Activated naive CD8-positive, alpha-beta T cell (primary cell): ENCODE results near the gene PRDM9.
"Not testable (repeated sequence)": the region's sequence is repeated elsewhere in the genome, so short reads cannot be mapped to it uniquely, and the experiment has no call there.

Experiments used
- H3K27ac Mint-ChIP-seq: one replicate; pipeline ENCODE4 v1.8.0; 2021; ENCODE audit warnings: mixed read lengths
- H3K27me3 Mint-ChIP-seq: one replicate; pipeline ENCODE4 v1.8.0; 2021; ENCODE audit warnings: mixed read lengths
- H3K36me3 Mint-ChIP-seq: one replicate; pipeline ENCODE4 v1.8.0; 2021; ENCODE audit warnings: mixed read lengths
- H3K4me1 Mint-ChIP-seq: one replicate; pipeline ENCODE4 v1.8.0; 2021; ENCODE audit warnings: low read depth, mixed read lengths
- H3K4me3 Mint-ChIP-seq: one replicate; pipeline ENCODE4 v1.8.0; 2021; ENCODE audit warnings: mild to moderate bottlenecking, mixed read lengths
- H3K9me3 Mint-ChIP-seq: one replicate; pipeline ENCODE4 v1.8.0; 2021; ENCODE audit warnings: low read depth, mixed read lengths

The PRDM9 gene

DNA sequence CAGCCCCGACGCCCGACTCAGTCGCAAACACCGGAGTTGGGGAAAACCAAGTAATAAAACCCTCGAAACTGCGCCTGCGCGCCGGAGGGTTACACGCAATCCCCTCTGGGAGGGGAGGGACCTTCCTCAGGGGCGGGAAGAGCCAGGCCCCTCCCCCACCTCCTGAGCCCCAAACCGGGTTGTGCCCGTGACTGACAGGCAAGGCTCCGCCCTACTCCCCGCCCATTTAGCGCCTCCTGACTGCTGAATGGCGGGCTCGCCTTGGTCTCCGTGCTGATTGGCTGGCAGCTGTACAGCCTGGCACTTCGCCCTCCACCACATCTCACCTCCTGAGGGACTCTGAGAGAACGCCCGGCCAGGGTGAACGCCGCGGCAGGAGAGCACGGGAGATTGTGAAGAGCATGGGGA, at the start of gene PRDM9:
Gene PRDM9 (plus strand): TSS at position 332 of the 408 bp plus-strand sequence. CDS start 1,425 bp downstream, outside the sequence.
- no peaks in the 10 kb centered on the region for H3K36me3 Mint-ChIP-seq
- no peak within 1 kb of the TSS for H3K4me3 Mint-ChIP-seq
- H3K27me3 Mint-ChIP-seq, result no peaks in the 10 kb centered on the region
- no peaks in the 10 kb centered on the region for H3K4me1 Mint-ChIP-seq
- no peak within 1 kb of the TSS for H3K27ac Mint-ChIP-seq
- H3K9me3 Mint-ChIP-seq, result peaks cover 17% of the 10 kb centered on the region

DNA sequence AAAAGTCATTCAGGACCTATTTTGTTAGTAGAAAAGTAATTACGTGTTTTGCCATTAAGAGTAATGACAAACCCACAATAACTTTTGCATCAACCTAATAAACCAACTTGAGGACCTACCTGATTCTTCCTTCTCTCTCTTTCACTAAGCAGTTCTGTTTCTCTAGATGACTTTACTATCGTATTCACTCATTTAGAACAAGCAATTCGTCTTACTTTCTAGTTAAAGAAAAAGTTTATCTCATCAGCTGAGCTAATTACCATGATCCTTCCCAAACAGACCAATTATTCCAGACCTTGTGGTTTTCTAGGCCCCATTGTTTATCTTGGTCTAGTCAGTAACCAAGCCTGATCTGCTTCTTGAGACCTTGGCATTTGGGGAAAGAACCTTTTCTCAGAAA, 49.6 kb upstream of the PRDM9 start:
- H3K27me3 Mint-ChIP-seq, result no peaks in the 10 kb centered on the region
- no peak overlapping the region for H3K27ac Mint-ChIP-seq
- peaks cover 13% of the 10 kb centered on the region for H3K9me3 Mint-ChIP-seq
- H3K4me1 Mint-ChIP-seq, result no peaks in the 10 kb centered on the region
- H3K4me3 Mint-ChIP-seq, result no peak overlapping the region
- H3K36me3 Mint-ChIP-seq, result no peaks in the 10 kb centered on the region

DNA sequence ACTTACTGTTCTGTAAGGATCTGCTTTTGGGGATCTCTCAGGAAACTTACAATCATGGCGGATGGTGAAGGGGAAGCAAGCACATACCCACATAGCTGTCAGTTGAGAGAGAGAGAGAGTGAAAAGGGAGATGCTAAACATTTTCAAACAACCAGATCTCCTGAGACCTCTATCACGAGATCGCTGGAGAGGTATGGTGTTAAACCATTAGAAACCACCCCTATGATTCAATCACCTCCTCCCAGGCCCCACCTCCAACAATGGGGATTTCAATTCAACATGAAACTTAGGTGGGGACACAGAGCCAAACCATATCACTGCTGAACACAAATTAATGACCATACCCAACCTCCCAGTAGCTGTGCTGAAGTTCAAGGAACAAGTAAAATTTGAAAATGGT, 48.2 kb upstream of the PRDM9 start:
- Mint-ChIP-seq H3K36me3 (no peaks in the 10 kb centered on the region), H3K4me1 (no peaks in the 10 kb centered on the region), H3K27ac (no peak overlapping the region), H3K27me3 (no peaks in the 10 kb centered on the region), H3K4me3 (no peak overlapping the region), H3K9me3 (peaks cover 17% of the 10 kb centered on the region)

DNA sequence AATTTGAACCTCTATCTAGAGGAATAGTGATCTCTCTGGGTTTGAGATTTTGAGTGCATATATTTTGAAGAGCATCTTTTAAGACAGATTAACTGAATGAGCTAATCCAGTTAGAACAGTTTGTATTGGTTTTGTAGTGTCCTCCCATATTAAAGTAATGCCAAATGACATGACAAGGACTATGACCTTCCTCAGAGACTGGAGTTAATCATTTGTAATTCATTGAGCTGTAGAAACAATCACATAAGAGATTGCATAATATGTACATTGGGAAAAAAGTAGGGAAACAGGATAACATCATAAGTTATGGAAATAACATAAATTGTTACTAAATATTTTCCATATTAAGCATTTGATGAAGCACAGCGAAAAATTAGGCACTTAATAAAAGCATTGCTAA, 45.8 kb upstream of the PRDM9 start:
- Mint-ChIP-seq H3K36me3 (no peaks in the 10 kb centered on the region), H3K4me3 (no peak overlapping the region), H3K27me3 (no peaks in the 10 kb centered on the region), H3K9me3 (peaks cover 9% of the 10 kb centered on the region), H3K27ac (no peak overlapping the region), H3K4me1 (no peaks in the 10 kb centered on the region)

DNA sequence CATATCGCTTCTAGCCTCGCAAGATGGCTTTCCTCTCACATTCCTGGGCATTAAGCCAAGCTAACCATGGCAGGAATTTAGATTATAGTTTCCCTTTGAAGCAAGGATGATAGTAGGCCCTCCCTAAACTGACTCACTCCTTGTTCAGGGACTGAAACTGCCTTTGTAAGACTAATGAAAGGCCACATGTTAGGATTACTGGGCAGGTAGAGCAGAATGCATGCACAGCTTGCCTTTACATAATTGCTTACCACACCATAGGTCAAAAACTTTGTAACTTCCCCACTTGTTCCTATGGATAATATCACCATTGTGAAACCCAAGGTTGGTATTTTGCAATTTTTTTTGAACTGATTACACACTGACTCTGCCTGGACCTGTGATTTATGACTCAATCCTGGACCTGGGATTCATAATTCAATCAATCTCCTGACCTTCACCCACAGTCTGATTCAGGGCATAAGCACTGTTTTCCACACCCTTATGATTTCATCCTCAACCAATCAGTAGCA, 41.0 kb upstream of the PRDM9 start:
- H3K4me3 Mint-ChIP-seq, result no peak overlapping the region
- H3K27me3 Mint-ChIP-seq, result no peaks in the 10 kb centered on the region
- H3K9me3 Mint-ChIP-seq, result peaks cover 8% of the 10 kb centered on the region
- no peak overlapping the region for H3K27ac Mint-ChIP-seq
- H3K4me1 Mint-ChIP-seq, result no peaks in the 10 kb centered on the region
- H3K36me3 Mint-ChIP-seq, result no peaks in the 10 kb centered on the region

DNA sequence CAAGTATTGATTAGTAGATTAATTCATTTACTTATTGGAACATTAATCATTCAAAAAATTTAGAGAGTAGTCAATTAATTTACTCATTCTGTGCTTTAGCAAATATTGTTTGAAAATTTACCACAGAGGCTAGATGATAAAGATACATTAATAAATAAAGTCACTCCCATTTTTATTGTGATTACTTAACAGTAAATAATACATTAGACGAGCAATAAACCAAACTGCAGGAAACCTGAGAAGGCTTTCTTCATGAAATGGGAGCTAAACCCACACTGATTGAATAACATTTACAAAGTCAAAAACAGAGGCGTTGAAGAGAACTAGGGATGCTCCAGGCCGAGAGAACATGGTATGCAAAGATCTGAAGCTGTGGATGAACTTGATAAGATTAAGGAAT, 38.8 kb upstream of the PRDM9 start:
- Mint-ChIP-seq H3K27me3 (no peaks in the 10 kb centered on the region), H3K4me1 (no peaks in the 10 kb centered on the region), H3K27ac (no peak overlapping the region), H3K4me3 (no peak overlapping the region), H3K36me3 (no peaks in the 10 kb centered on the region), H3K9me3 (peaks cover 4% of the 10 kb centered on the region)

DNA sequence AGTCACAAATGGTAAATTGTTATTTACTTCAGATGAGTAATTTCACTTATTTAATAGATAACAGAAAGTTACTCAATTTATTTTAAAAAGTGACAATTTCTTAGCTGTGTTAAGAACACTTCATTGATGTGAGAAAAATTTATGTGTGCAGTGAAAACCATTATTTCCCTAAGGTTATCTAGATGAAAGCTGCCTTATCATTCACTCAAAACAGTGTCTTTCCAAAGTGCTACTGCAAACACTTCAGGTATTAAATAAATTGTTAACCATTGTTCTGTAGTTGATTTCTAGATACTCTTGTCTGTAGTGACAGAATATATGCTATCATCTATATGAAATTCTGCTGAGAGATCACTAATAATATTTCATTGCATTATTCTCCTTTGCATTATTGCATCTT, 33.5 kb upstream of the PRDM9 start:
- no peak overlapping the region for H3K27ac Mint-ChIP-seq

DNA sequence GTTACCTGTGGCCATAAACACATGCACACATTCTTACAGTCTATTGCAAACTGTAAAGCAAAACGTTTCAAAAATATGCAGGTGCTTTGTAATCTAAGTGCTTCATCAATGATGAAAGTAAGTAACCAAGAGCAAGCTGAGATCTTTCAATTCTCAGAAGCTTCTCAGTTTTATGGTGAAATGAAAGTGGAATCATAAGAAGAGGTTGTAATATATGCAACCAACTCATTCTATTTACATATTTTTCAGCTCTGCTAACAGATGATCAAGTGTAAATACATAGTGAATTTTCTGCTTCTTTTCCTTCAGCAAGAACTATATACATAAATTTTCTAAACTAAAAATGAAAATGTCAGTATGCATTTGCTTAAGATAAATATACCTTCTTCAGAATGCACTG, 33.1 kb upstream of the PRDM9 start:
- Mint-ChIP-seq H3K4me3 (no peak overlapping the region), H3K27ac (no peak overlapping the region), H3K4me1 (no peaks in the 10 kb centered on the region), H3K27me3 (no peaks in the 10 kb centered on the region), H3K9me3 (peaks cover 5% of the 10 kb centered on the region), H3K36me3 (no peaks in the 10 kb centered on the region)

More for the DNA sequence above, 33.5 kb upstream of the PRDM9 start:
- H3K27me3 Mint-ChIP-seq, result no peaks in the 10 kb centered on the region
- H3K36me3 Mint-ChIP-seq, result no peaks in the 10 kb centered on the region
- peaks cover 5% of the 10 kb centered on the region for H3K9me3 Mint-ChIP-seq
- H3K4me3 Mint-ChIP-seq, result no peak overlapping the region
- H3K4me1 Mint-ChIP-seq, result no peaks in the 10 kb centered on the region

DNA sequence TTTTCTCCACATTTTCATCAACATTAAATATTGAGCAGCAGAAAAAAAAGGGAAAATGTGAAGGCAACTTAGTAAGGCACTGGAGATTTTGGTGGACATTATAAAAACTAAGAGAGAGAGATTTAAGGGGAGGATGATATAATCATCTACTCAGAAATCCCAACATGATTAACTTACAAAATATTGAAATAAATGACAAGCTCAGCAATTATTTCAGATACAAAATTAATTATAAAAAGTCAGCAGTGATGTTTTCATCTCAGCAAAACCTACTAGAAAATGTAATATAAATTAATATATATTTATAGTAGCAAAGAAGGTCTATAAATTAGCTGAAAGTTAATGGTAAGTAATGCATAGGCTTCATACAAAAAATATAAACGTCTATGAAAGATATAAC, 30.8 kb upstream of the PRDM9 start:
- Mint-ChIP-seq H3K27me3 (no peaks in the 10 kb centered on the region), H3K27ac (no peak overlapping the region), H3K4me1 (no peaks in the 10 kb centered on the region), H3K36me3 (no peaks in the 10 kb centered on the region), H3K9me3 (peaks cover 5% of the 10 kb centered on the region), H3K4me3 (no peak overlapping the region)

DNA sequence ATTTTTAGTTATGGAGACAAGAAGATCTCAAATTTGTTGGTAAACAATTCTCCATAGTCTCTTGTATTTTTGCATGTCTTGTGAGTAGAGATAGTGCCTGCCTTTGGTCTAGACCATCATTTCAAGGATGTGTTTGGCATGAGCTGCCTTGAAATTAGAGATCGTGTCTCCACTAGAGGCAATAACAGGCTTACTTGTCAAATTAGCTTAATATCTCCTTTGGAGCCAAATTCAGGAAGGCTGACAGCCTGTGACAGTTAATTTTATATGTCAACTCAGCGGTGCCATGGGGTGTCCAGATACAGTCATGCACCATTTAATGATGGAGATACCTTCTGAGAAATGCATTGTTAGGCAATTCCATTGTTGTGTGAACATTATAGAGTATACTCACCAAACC, 24.8 kb upstream of the PRDM9 start:
- Mint-ChIP-seq H3K9me3 (peaks cover 22% of the 10 kb centered on the region), H3K36me3 (no peaks in the 10 kb centered on the region), H3K4me3 (no peak overlapping the region), H3K27ac (no peak overlapping the region), H3K27me3 (no peaks in the 10 kb centered on the region), H3K4me1 (no peaks in the 10 kb centered on the region)

DNA sequence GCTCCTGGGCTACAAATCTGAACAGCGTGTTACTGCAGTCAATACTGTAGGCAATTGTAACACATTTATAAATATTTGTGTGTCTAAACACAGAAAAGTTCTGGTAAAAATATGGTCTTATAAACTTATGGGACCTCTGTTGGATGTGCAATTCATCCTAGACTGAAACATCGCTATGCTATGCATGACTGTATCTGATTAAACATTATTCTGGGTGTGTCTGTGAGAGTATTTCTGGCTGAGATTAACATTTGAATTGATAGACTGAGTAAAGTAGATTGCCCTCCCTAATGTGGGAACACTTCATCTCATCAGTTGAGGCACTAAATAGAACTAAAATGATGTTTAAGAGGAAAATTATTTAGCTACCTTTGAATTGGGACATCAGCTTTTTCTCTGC, 24.3 kb upstream of the PRDM9 start:
- no peak overlapping the region for H3K27ac Mint-ChIP-seq

DNA sequence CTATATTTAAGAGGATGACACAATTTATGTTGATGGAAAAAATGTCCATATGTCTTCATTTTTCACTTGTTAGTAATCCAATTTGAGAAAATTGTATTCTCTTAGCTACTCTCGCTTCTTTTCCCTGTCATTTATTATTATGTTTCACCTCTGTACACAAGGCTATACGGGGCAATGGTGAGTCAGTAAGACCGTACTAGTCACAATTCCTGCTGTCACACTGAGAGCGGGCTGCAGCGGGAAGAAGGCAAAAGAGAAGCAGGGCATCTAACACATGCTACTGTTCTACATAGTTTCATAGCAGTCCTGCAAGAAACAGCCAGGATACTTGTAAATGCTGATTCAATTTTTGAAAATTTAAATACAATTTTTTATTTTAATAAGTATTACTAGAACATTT, 23.3 kb upstream of the PRDM9 start:
- H3K4me3 Mint-ChIP-seq, result no peak overlapping the region
- H3K4me1 Mint-ChIP-seq, result no peaks in the 10 kb centered on the region
- no peak overlapping the region for H3K27ac Mint-ChIP-seq
- H3K27me3 Mint-ChIP-seq, result no peaks in the 10 kb centered on the region
- H3K9me3 Mint-ChIP-seq, result peaks cover 32% of the 10 kb centered on the region
- H3K36me3 Mint-ChIP-seq, result no peaks in the 10 kb centered on the region

More for the DNA sequence above, 24.3 kb upstream of the PRDM9 start:
- Mint-ChIP-seq H3K4me1 (no peaks in the 10 kb centered on the region), H3K9me3 (peaks cover 27% of the 10 kb centered on the region), H3K36me3 (no peaks in the 10 kb centered on the region), H3K27me3 (no peaks in the 10 kb centered on the region), H3K4me3 (no peak overlapping the region)

DNA sequence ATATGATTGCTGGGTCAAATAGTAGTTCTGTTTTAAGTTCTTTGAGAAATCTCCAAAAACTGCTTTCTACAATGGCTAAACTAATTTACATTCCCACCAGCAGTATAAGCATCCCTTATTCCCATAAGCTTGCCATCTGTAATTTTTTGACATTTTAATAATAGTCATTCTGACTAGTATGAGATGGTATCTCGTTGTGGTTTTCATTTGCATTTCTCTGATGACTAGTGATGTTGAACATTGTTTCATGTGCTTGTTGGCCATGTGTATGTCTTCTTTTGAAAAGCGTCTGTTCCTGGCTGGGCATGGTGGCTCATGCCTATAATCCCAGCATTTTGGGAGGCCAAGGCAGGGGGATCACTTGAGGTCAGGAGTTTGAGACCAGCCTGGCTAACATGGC, 21.2 kb upstream of the PRDM9 start:
- not testable (repeated sequence) for H3K4me1 Mint-ChIP-seq, H3K36me3 Mint-ChIP-seq, H3K27me3 Mint-ChIP-seq, H3K4me3 Mint-ChIP-seq, H3K27ac Mint-ChIP-seq
- peaks cover 32% of the 10 kb centered on the region for H3K9me3 Mint-ChIP-seq

DNA sequence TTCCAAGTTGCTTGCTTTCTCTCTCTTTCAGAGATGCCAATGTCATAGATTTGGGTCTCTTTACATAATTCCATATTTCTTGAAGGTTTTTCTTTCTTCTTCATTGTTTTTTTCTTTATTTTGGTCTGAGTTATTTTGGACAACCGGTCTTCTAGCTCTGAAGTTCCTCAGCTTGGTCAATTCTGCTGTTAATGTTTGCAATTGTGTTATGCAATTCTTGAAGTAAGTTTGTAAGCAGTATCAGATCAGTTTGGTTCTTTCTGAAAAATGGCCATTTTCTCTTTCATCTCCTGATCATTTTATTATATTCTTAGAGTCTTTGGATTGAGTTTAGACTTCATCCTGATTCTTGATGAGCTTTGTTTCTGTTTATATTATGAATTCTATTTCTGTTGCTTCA, 16.4 kb upstream of the PRDM9 start:
- H3K9me3 Mint-ChIP-seq, result peaks cover 21% of the 10 kb centered on the region
- H3K27me3 Mint-ChIP-seq, result no peaks in the 10 kb centered on the region
- H3K27ac Mint-ChIP-seq, result no peak overlapping the region
- H3K36me3 Mint-ChIP-seq, result no peaks in the 10 kb centered on the region
- no peaks in the 10 kb centered on the region for H3K4me1 Mint-ChIP-seq
- H3K4me3 Mint-ChIP-seq, result no peak overlapping the region

DNA sequence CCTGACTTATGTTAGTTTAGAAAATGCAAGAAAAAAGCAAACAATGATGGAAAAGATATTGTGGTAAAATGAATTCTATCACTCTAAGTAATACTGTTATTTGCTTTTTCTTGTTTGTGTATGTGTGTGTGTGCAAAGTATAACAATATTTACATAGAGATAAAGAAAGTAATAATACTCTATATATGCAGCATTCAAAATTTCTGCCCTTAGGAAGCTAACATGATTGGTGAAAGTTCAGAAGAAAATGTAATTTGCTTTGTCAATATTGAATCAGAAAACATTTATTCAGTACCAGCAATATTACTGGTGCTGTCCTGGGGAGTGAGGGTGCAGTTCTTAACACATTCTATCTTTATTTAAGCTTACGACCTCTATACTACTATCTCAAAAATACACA, 12.9 kb upstream of the PRDM9 start:
- peaks cover 4% of the 10 kb centered on the region for H3K9me3 Mint-ChIP-seq
- H3K36me3 Mint-ChIP-seq, result no peaks in the 10 kb centered on the region
- H3K4me1 Mint-ChIP-seq, result no peaks in the 10 kb centered on the region
- no peak overlapping the region for H3K4me3 Mint-ChIP-seq
- H3K27me3 Mint-ChIP-seq, result no peaks in the 10 kb centered on the region
- H3K27ac Mint-ChIP-seq, result no peak overlapping the region

DNA sequence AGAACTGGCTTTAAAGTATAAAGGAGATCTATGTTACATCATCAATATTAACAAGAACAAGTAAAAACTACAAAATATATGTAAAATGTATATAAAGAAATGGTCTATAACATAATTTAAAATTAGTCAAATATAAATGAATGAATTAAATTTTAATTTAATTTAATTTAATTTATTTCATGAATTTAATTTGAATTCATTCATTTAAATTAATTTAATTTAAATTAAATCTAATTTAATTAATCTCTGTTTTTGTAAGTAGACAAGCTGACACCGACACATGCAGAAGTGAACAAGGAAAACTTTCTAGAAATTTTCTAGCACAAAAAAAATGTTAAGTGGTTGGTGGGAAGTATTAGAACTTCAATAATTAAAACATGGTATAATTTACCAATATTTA, 10.8 kb upstream of the PRDM9 start:
- no peaks in the 10 kb centered on the region for H3K27me3 Mint-ChIP-seq
- no peak overlapping the region for H3K27ac Mint-ChIP-seq
- H3K4me1 Mint-ChIP-seq, result no peaks in the 10 kb centered on the region
- no peaks in the 10 kb centered on the region for H3K36me3 Mint-ChIP-seq
- no peak overlapping the region for H3K4me3 Mint-ChIP-seq
- H3K9me3 Mint-ChIP-seq, result peaks cover under 1% of the 10 kb centered on the region
